RWPE2 (cell line): ENCODE data around the gene FUOM.

Experiments
- ATAC-seq: fragments of 200-7000 bp; cut with Tn5 transposase; 3 replicates; pipeline ENCODE4 v1.9.1; 2021; ENCODE audit warnings: low read depth
- DNase-seq: peaks from one replicate; pipeline ENCODE4 v3.0.0-alpha.2; 2020; ENCODE audit warnings: low spot score
- H3K27ac ChIP-seq: fragments of 450-650 bp; 2 replicates; pipeline ENCODE4 v1.5.1; 2017; ENCODE audit warnings: mild to moderate bottlenecking; ENCODE audit not compliant: poor library complexity, severe bottlenecking
- H3K27me3 ChIP-seq: fragments of 250-450 bp; sonication (Bioruptor Pico); 2 replicates; pipeline ENCODE4 v1.5.1; 2021; ENCODE audit warnings: mild to moderate bottlenecking, moderate library complexity; ENCODE audit not compliant: insufficient read depth, poor library complexity, severe bottlenecking
- H3K36me3 ChIP-seq: fragments of 250-450 bp; sonication (Bioruptor Pico); 2 replicates; pipeline ENCODE4 v1.5.1; 2020; ENCODE audit warnings: low read depth, mild to moderate bottlenecking, moderate library complexity
- H3K4me1 ChIP-seq: fragments of 250-450 bp; sonication (Bioruptor Pico); 2 replicates; pipeline ENCODE4 v1.5.1; 2021; ENCODE audit warnings: mild to moderate bottlenecking, moderate library complexity; ENCODE audit not compliant: insufficient read depth, poor library complexity, severe bottlenecking
- H3K4me3 ChIP-seq: fragments of 250-450 bp; sonication (Bioruptor Pico); 2 replicates; pipeline ENCODE4 v1.5.1; 2021; ENCODE audit warnings: mild to moderate bottlenecking, moderate library complexity; ENCODE audit not compliant: severe bottlenecking
- H3K9me3 ChIP-seq: fragments of 250-450 bp; sonication (Bioruptor Pico); 2 replicates; pipeline ENCODE4 v1.5.1; 2021; ENCODE audit warnings: mild to moderate bottlenecking, moderate library complexity; ENCODE audit not compliant: severe bottlenecking
- TF ChIP-seq, protein P1 (sequence below): fragments of 450-650 bp; IDR thresholded peaks from one replicate; pipeline ENCODE4 v1.5.1; 2017; ENCODE audit warnings: mild to moderate bottlenecking, moderate library complexity; ENCODE audit not compliant: poor library complexity, severe bottlenecking

The FUOM gene

GRCh38 chr10:133358162-133358924, 524 bp upstream of the FUOM start:
- ATAC-seq = no peak
- no peaks in the 10 kb centered on the region for H3K4me1 ChIP-seq
- TF ChIP-seq, protein P1, sequence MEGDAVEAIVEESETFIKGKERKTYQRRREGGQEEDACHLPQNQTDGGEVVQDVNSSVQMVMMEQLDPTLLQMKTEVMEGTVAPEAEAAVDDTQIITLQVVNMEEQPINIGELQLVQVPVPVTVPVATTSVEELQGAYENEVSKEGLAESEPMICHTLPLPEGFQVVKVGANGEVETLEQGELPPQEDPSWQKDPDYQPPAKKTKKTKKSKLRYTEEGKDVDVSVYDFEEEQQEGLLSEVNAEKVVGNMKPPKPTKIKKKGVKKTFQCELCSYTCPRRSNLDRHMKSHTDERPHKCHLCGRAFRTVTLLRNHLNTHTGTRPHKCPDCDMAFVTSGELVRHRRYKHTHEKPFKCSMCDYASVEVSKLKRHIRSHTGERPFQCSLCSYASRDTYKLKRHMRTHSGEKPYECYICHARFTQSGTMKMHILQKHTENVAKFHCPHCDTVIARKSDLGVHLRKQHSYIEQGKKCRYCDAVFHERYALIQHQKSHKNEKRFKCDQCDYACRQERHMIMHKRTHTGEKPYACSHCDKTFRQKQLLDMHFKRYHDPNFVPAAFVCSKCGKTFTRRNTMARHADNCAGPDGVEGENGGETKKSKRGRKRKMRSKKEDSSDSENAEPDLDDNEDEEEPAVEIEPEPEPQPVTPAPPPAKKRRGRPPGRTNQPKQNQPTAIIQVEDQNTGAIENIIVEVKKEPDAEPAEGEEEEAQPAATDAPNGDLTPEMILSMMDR = no peak
- H3K9me3 ChIP-seq = no peaks in the 10 kb centered on the region
- no peaks in the 10 kb centered on the region for H3K27me3 ChIP-seq
- no peak overlapping the region for H3K27ac ChIP-seq
- no peak for DNase-seq
- no peak overlapping the region for H3K4me3 ChIP-seq
- peaks cover 17% of the 10 kb centered on the region; the same call in 1 of the 2 replicates for H3K36me3 ChIP-seq

GRCh38 chr10:133356549-133357284, 1.1 kb downstream of the FUOM start:
- H3K36me3 ChIP-seq = peaks cover 8% of the 10 kb centered on the region; the same call in 1 of the 2 replicates
- DNase-seq (no peak), ATAC-seq (peak; percentile 24)
- H3K27ac ChIP-seq = peak overlapping the region; percentile 5
- TF ChIP-seq, protein P1 = no peak
- H3K9me3 ChIP-seq = no peaks in the 10 kb centered on the region
- H3K4me3 ChIP-seq = peak overlapping the region; percentile 68
- H3K27me3 ChIP-seq = no peaks in the 10 kb centered on the region
- no peaks in the 10 kb centered on the region for H3K4me1 ChIP-seq

GRCh38 chr10:133355991-133356390, 1.8 kb downstream of the FUOM start:
- Histone ChIP-seq H3K27me3 (no peaks in the 10 kb centered on the region), H3K4me3 (no peak overlapping the region), H3K9me3 (no peaks in the 10 kb centered on the region), H3K36me3 (peaks cover 8% of the 10 kb centered on the region; the same call in 1 of the 2 replicates), H3K27ac (no peak overlapping the region), H3K4me1 (no peaks in the 10 kb centered on the region)
- TF ChIP-seq, protein P1 = no peak
- DNase-seq (no peak), ATAC-seq (no peak)

DNA sequence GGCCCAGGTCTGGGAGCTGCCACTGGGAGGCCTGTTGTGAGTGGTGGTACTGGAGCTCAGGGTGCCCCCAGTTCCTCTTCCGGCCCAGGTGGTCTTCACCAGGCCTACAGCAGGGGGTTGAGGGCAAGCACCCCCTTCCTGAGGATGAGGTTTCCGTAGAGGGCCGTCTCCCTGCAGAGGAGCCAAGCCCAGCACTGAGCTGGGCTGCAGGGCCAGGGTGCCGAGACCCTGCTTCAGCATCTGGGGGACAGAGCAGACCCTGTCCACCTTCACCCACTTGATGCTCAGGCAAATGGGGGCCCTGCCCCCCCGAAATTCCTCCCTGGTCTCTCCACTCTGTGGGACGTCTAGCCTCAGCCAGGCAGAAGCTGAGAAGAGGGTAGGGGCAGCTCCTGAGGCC, 2.6 kb downstream of the FUOM start:
- DNase-seq = no peak
- TF ChIP-seq, protein P1 = no peak
- Histone ChIP-seq H3K4me1 (no peaks in the 10 kb centered on the region), H3K36me3 (peaks cover 8% of the 10 kb centered on the region; the same call in 1 of the 2 replicates), H3K4me3 (no peak overlapping the region), H3K9me3 (no peaks in the 10 kb centered on the region), H3K27ac (no peak overlapping the region), H3K27me3 (no peaks in the 10 kb centered on the region)
- ATAC-seq = no peak
